ENCODE results near the gene ANXA1. TPM values are rescaled to one million over a fixed set of nuclear protein-coding genes. Genes with fewer than 3 reads are reported as not detected.

Gene ANXA1
- total RNA-seq, 1 experiment from 2014 or later = 486 TPM

DNA sequence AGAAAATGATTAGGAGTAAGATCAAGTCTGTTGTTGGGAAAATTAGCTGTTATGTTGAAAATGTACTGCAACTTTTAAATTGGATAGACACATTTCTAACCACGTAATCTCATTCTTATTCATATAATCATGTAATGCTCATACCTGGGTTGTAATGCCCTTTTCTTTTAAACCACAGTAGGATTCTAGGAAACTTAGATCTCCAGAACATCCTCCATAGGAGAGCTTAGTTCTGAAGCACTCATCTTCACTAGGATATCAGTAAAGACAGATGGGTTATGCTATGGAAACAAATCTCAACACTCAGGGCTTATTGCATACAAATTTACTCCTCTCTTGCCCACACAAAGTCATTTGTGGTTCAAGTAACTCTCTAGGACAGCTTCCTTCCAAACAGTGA is 34.8 kb upstream of the ANXA1 start:
- DNase-seq (ENCODE audit: low read depth, low spot score) (no peak), ATAC-seq (no peak)
- H3K4me1 ChIP-seq (ENCODE audit: control insufficient read depth in 1 of 2, insufficient read depth in 2 of 2, low read length in 2 of 2) = peaks cover 14 to 44% of the 10 kb centered on the region in 2 experiments
- intact Hi-C loops (cut with micrococcal nuclease) = no loop called here
- CTCF ChIA-PET = interaction anchor here (4.1 kb wide), 1 partner anchor 9 kb away, joined by 17 read pairs; no protein-coding TSS in a partner anchor
- H3K4me3 ChIP-seq (replicated peaks in 1 of 2; ENCODE audit: low read depth in 1 of 2, low read length in 2 of 2) = no peak overlapping the region
- H3K27me3 ChIP-seq (ENCODE audit: insufficient read depth, low read length) = no peaks in the 10 kb centered on the region
- H3K9me3 ChIP-seq (ENCODE audit: control insufficient read depth in 1 of 2, insufficient read depth in 1 of 2, low read depth in 1 of 2, low read length in 2 of 2) = no peaks in the 10 kb centered on the region
- TF ChIP-seq CBX3 (IDR thresholded peaks at IDR 0.05; ENCODE audit: low read depth) = no peak
- TF ChIP-seq, protein P1, sequence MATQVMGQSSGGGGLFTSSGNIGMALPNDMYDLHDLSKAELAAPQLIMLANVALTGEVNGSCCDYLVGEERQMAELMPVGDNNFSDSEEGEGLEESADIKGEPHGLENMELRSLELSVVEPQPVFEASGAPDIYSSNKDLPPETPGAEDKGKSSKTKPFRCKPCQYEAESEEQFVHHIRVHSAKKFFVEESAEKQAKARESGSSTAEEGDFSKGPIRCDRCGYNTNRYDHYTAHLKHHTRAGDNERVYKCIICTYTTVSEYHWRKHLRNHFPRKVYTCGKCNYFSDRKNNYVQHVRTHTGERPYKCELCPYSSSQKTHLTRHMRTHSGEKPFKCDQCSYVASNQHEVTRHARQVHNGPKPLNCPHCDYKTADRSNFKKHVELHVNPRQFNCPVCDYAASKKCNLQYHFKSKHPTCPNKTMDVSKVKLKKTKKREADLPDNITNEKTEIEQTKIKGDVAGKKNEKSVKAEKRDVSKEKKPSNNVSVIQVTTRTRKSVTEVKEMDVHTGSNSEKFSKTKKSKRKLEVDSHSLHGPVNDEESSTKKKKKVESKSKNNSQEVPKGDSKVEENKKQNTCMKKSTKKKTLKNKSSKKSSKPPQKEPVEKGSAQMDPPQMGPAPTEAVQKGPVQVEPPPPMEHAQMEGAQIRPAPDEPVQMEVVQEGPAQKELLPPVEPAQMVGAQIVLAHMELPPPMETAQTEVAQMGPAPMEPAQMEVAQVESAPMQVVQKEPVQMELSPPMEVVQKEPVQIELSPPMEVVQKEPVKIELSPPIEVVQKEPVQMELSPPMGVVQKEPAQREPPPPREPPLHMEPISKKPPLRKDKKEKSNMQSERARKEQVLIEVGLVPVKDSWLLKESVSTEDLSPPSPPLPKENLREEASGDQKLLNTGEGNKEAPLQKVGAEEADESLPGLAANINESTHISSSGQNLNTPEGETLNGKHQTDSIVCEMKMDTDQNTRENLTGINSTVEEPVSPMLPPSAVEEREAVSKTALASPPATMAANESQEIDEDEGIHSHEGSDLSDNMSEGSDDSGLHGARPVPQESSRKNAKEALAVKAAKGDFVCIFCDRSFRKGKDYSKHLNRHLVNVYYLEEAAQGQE (IDR thresholded peaks at IDR 0.05; ENCODE audit: low read depth) = no peak
- TF ChIP-seq POLR2A (IDR thresholded peaks at IDR 0.05; ENCODE audit: borderline replicate concordance, extremely low read depth, insufficient read depth, insufficient read length) = no peak
- TF ChIP-seq ELF1 (IDR thresholded peaks at IDR 0.05; ENCODE audit: borderline replicate concordance, low read depth) = no peak
- no peak for TF ChIP-seq TCF7L2 (IDR thresholded peaks at IDR 0.05; ENCODE audit: borderline replicate concordance, extremely low read depth, insufficient read depth, insufficient read length)
- TF ChIP-seq CEBPB (IDR thresholded peaks at IDR 0.05; ENCODE audit: low read depth) = no peak
- TF ChIP-seq, protein P2, sequence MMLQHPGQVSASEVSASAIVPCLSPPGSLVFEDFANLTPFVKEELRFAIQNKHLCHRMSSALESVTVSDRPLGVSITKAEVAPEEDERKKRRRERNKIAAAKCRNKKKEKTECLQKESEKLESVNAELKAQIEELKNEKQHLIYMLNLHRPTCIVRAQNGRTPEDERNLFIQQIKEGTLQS (IDR thresholded peaks at IDR 0.05) = no peak
- TF ChIP-seq, protein P3, sequence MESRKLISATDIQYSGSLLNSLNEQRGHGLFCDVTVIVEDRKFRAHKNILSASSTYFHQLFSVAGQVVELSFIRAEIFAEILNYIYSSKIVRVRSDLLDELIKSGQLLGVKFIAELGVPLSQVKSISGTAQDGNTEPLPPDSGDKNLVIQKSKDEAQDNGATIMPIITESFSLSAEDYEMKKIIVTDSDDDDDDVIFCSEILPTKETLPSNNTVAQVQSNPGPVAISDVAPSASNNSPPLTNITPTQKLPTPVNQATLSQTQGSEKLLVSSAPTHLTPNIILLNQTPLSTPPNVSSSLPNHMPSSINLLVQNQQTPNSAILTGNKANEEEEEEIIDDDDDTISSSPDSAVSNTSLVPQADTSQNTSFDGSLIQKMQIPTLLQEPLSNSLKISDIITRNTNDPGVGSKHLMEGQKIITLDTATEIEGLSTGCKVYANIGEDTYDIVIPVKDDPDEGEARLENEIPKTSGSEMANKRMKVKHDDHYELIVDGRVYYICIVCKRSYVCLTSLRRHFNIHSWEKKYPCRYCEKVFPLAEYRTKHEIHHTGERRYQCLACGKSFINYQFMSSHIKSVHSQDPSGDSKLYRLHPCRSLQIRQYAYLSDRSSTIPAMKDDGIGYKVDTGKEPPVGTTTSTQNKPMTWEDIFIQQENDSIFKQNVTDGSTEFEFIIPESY (IDR thresholded peaks at IDR 0.05; ENCODE audit: extremely low read depth, insufficient replicate concordance, low read length) = no peak
- TF ChIP-seq JUND (IDR thresholded peaks at IDR 0.05) = no peak
- no peak for TF ChIP-seq EZH2 (IDR thresholded peaks at IDR 0.05)
- no peak for TF ChIP-seq FOSL1 (IDR thresholded peaks at IDR 0.05; ENCODE audit: low read depth)
- RAD21 ChIA-PET (ENCODE audit: low non-redundant PET in 1 of 2, low total read pairs in 2 of 2, uncharacterized antibody in 2 of 2, unreplicated experiment in 2 of 2) = no interaction called here
- POLR2A ChIA-PET = interaction anchor here (1.1 kb wide), 1 partner anchor 36 kb away, joined by 3 read pairs; no protein-coding TSS in a partner anchor
- H3K4me2 ChIP-seq (ENCODE audit: low read length) = no peak overlapping the region
- no peak overlapping the region for H3K27ac ChIP-seq (ENCODE audit: low read depth, low read length)
- H3K79me2 ChIP-seq (ENCODE audit: insufficient read depth, low read length) = no peaks in the 10 kb centered on the region
- BruUV-seq (replicated peaks) = no TSS peak
- no peaks in the 10 kb centered on the region for H3K36me3 ChIP-seq (ENCODE audit: control insufficient read depth in 1 of 2, insufficient read depth in 2 of 2, low read length in 2 of 2)
- no peaks in the 10 kb centered on the region for H3K9me2 ChIP-seq (ENCODE audit: insufficient read depth)
- H4K20me1 ChIP-seq (ENCODE audit: insufficient read depth) = no peaks in the 10 kb centered on the region
- no peak overlapping the region for H2AFZ ChIP-seq (ENCODE audit: low read depth, low read length, poor library complexity, severe bottlenecking)
- no peak overlapping the region for H3K9ac ChIP-seq (ENCODE audit: low read length)
